HG02943 (cell line): ENCODE measurements around the gene PHF12.
"Not testable (repeated sequence)": the region's sequence is repeated elsewhere in the genome, so short reads cannot be mapped to it uniquely, and the experiment has no call there.

ENCODE experiments used
- ATAC-seq: cut with Tn5 transposase; IDR thresholded peaks from one replicate; pipeline ENCODE4 v1.9.1; 2021; ENCODE audit warnings: mild to moderate bottlenecking, low read depth, moderate library complexity; ENCODE audit not compliant: unreplicated experiment

The PHF12 gene

DNA sequence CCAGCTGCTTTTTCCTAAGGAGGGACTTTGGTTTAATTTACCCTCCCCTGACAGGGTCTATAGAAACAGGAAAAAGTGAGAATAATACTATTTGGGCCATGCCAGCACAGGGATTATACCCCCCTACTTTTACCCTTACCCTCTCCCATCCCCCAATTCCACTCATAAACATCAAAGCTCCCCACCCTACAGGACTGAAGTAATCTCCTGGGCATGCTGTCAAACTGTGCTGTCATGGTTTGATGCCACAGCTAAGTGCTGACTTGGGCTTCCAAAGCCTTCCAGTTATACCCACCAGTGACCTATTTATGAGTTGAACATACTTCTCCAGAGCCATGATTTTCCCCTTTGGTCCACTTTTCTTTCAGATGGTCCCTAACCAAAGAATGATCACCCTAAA lies 12.8 kb downstream of the PHF12 start:
- ATAC-seq = no peak

GRCh38 chr17:28937044-28937729 lies 14.1 kb downstream of the PHF12 start:
- ATAC-seq = no peak

- ATAC-seq = no peak
Observed at GRCh38 chr17:28935744-28936460, 15.4 kb downstream of the PHF12 start.

- not testable (repeated sequence) for ATAC-seq
Observed at GRCh38 chr17:28934508-28934907, 16.8 kb downstream of the PHF12 start.

DNA sequence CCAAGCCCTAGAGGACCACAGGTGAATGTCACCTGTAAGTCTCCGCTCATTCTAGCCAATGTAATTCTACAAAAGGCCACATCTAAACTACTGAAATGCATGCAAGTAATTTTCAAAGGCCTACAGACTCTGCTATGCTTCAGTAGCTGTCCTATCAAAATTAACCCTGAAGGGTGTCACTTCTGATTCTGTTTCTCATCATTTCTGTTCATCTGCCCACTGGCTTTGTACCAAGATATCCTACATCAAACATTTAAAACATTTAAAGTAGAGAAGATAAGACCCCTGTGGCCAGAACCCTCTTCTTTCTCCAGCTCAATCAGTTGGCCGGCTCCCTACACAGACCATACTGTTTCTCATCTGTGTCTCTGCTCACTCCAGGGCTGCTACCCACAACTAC lies 21.5 kb downstream of the PHF12 start:
- no peak for ATAC-seq

DNA sequence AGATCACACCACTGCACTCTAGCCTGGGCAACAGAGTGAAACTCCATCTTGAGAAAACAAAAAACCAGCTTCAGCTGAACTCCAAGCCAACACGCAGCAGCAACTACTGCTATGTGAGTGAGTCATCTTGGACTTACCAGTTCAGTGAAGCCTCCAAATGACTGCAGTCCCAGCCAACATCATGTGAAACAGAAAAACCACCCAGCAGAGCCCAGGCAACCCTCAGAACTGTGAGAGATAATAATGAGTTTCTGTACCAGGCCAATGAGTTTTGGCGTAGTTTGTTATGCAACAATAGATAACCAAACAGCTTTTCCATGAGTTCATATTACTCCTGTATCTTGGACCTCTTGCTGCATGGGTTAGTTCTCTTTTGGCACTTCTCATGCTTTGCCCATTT lies 23.3 kb downstream of the PHF12 start:
- no peak for ATAC-seq

- no peak for ATAC-seq
Observed at GRCh38 chr17:28926786-28927185, 24.5 kb downstream of the PHF12 start.

GRCh38 chr17:28926366-28926765 lies 25.0 kb downstream of the PHF12 start:
- ATAC-seq = no peak

DNA sequence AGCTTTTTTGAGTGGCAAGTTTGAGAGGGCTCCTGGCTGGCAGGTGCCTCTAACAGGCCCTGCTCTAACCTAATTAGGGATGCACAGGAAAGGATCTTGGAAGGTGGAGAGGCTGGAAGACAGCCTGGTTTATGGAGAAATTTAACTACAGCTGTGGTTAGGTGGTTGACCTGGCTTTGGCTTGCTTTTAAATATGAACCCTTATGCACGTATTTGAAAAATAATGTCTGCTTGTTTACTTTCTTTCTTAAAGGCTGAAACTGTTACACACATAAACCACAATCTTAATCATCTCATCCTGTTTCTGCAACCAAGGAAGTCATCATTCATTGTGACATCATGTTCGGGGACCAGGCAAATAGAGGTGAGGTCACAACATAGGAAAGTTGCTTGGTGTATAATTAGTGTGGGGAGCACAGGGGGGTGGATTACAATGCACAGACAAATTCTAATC lies 25.4 kb downstream of the PHF12 start:
- no peak for ATAC-seq

- ATAC-seq = no peak
Observed at GRCh38 chr17:28920201-28920600, 31.1 kb downstream of the PHF12 start.

DNA sequence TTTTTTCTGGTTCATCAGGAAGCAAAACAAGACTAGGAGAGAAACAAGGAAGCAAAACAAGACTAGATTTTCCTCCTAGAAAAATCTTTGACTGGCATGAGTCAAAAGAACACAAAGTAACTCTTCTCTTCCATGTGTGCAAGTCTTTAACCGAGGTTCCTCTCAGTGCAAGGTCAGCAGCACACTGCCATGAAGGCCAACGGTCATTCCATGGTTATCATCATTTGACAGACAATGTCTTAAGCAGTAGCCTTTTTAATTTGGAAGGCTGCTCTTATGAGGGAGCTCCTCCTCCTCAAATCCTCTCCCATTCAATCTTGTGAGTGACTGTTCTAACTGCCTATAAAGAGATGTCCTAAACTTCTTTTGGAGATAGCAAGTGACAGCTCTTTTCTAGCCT lies 33.0 kb downstream of the PHF12 start:
- no peak for ATAC-seq

- ATAC-seq = no peak
Observed at GRCh38 chr17:28917465-28917864, 33.9 kb downstream of the PHF12 start.

DNA sequence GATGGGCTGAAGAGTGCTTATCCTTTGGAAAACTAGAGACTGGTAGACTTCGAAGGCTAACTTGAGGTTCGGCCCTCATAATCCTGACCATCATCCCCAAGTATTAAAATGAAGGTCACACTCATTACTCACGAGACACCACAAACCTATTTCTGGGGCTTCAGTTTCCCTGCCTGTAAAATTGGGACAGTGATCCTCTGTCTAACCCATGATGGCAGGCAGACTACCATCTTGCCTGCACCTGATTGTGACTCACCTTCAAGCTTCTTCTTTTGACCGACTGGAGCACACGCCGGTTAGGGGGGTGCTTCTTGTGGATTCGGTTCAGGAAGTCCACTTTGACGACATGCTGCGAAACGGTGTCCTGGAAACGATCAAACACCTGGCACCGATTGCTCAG lies 34.3 kb downstream of the PHF12 start:
- no peak for ATAC-seq

- ATAC-seq = no peak
Observed at GRCh38 chr17:28916302-28916934, 34.9 kb downstream of the PHF12 start.

DNA sequence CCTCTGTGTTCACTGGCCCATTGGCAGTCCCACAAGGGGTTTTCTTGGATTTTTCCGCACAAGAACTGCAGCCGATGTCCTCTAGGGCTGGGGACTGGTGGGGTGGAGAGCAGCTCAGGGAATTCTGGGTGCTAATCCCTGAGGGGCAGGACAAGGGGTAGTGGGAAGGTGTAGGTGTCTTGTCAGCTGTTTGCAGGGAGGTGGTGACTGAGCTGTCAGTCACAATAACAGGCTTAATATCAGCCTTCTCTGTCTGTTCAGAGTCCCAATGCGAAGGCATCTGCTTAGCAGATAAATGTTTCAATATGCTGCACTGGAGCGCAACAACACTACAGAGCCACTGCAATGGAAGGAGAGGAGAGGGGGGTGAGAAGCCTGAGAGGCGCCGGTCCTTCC lies 38.4 kb downstream of the PHF12 start:
- ATAC-seq = no peak

GRCh38 chr17:28912281-28912937 lies 38.9 kb downstream of the PHF12 start:
- no peak for ATAC-seq

- ATAC-seq = no peak
Observed at GRCh38 chr17:28911411-28912045, 39.8 kb downstream of the PHF12 start.

DNA sequence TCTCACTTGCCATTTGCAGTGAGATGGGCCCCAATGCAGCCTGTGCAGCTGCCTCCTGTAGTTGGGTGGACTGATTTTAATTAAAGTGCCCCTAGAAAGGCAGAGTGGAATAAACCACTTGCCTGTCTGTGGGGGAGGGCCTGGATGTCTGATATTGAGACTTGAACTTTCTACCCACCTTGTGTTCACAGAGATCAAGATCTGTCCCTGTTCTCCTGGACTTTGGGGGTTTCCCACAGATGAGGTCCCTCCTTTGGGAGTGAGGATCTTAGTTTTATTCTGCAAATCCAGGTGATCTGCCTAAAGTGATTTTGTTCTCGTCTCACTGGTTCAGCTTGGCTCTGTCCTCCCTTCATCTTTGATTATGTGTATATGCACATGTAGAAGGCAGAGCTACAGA lies 40.8 kb downstream of the PHF12 start:
- no peak for ATAC-seq

GRCh38 chr17:28908640-28909167 lies 42.6 kb downstream of the PHF12 start:
- ATAC-seq = no peak

GRCh38 chr17:28907709-28908475 lies 43.4 kb downstream of the PHF12 start:
- no peak for ATAC-seq
